ENCODE data around the gene NACC2. TPM values are rescaled to one million over a fixed set of nuclear protein-coding genes. Genes with fewer than 3 reads are reported as not detected.

Gene NACC2
- total and polyA plus RNA-seq, 9 of the 15 experiments (the other 6 are each of a cell fraction or from before 2014, with no cell fraction given): 0.70 to 25.1 (median 5.6) TPM

DNA sequence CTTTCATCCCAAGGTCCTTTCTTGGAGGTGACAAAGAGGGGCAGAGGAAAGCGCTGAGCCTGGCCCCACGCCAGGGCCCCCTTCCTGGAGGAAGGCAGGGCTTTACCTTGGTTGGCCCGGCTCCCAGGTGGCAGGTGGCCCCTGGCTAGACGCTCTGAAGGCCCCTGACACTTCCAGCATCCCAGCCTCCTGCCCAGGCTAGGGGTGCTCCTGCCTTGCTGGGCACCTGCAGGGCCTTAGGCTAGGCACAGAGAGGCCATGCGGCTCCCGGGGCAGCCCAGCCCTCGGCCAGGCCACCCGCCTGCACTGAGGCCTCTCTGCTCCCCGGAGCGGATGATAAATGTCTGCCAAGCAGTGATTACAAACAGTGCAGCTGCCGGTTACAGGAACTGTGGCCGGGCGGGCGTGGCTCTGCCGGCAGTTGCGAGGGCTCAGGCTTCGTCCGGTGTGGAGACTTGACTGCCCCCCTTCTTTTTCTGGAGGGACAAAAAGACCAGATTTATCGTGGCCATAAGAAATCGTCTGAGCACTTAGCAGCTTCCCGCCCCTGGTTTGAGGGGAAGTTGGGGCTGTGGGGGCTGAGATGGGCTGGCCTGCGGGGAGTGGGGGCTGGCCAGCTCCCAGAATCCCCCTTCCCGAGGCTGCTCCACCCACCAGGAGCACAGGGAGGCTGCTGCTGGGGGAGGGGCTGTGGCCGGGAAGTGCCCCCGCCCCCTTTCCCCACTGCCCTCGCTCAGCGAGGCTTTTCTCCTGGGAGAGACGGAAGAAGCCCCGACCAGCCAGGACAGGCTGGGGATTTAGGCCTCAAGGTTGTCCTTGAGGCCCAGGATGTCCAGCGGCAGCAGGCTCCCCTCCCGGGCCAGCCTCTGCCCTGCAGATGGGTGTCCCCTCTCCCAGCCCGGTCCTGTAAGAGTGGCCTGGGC lies 102.3 kb downstream of the NACC2 start (continued):
- TF ChIP-seq ZNF134 (CRISPR knock-in tag; conservative IDR thresholded peaks at IDR 0.05) (no peak), ZNF282 (CRISPR knock-in tag; IDR thresholded peaks at IDR 0.05) (no peak), ZNF232 (CRISPR knock-in tag; IDR thresholded peaks at IDR 0.05) (no peak), PHF21A (IDR thresholded peaks at IDR 0.05; ENCODE audit: borderline replicate concordance, low read depth) (peak; percentile 100), NR4A1 (CRISPR knock-in tag; IDR thresholded peaks at IDR 0.05) (no peak), NR4A1 (tag; IDR thresholded peaks at IDR 0.05) (0 out of 2 replicates have a peak, but pooled peaks have one; percentile 18), FOXJ2 (tag; IDR thresholded peaks at IDR 0.05) (no peak), ZSCAN32 (CRISPR knock-in tag; IDR thresholded peaks at IDR 0.05) (no peak), PTBP1 (IDR thresholded peaks at IDR 0.05; ENCODE audit: low read depth, low read length) (no peak; the same call in 1 of the 2 replicates), PHF8 (IDR thresholded peaks at IDR 0.05; ENCODE audit: borderline replicate concordance, low read length) (no peak), TCF7 (IDR thresholded peaks at IDR 0.05; ENCODE audit: borderline replicate concordance) (no peak), IRF2 (CRISPR knock-in tag; IDR thresholded peaks at IDR 0.05) (no peak), STAG1 (CRISPR knock-in tag; IDR thresholded peaks at IDR 0.05; ENCODE audit: borderline replicate concordance) (no peak), ZNF408 (CRISPR knock-in tag; IDR thresholded peaks at IDR 0.05; ENCODE audit: low read depth) (no peak)
- TF ChIP-seq, protein P1, sequence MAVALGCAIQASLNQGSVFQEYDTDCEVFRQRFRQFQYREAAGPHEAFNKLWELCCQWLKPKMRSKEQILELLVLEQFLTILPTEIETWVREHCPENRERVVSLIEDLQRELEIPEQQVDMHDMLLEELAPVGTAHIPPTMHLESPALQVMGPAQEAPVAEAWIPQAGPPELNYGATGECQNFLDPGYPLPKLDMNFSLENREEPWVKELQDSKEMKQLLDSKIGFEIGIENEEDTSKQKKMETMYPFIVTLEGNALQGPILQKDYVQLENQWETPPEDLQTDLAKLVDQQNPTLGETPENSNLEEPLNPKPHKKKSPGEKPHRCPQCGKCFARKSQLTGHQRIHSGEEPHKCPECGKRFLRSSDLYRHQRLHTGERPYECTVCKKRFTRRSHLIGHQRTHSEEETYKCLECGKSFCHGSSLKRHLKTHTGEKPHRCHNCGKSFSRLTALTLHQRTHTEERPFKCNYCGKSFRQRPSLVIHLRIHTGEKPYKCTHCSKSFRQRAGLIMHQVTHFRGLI (CRISPR knock-in tag; IDR thresholded peaks at IDR 0.05): no peak
- TF ChIP-seq, protein P2, sequence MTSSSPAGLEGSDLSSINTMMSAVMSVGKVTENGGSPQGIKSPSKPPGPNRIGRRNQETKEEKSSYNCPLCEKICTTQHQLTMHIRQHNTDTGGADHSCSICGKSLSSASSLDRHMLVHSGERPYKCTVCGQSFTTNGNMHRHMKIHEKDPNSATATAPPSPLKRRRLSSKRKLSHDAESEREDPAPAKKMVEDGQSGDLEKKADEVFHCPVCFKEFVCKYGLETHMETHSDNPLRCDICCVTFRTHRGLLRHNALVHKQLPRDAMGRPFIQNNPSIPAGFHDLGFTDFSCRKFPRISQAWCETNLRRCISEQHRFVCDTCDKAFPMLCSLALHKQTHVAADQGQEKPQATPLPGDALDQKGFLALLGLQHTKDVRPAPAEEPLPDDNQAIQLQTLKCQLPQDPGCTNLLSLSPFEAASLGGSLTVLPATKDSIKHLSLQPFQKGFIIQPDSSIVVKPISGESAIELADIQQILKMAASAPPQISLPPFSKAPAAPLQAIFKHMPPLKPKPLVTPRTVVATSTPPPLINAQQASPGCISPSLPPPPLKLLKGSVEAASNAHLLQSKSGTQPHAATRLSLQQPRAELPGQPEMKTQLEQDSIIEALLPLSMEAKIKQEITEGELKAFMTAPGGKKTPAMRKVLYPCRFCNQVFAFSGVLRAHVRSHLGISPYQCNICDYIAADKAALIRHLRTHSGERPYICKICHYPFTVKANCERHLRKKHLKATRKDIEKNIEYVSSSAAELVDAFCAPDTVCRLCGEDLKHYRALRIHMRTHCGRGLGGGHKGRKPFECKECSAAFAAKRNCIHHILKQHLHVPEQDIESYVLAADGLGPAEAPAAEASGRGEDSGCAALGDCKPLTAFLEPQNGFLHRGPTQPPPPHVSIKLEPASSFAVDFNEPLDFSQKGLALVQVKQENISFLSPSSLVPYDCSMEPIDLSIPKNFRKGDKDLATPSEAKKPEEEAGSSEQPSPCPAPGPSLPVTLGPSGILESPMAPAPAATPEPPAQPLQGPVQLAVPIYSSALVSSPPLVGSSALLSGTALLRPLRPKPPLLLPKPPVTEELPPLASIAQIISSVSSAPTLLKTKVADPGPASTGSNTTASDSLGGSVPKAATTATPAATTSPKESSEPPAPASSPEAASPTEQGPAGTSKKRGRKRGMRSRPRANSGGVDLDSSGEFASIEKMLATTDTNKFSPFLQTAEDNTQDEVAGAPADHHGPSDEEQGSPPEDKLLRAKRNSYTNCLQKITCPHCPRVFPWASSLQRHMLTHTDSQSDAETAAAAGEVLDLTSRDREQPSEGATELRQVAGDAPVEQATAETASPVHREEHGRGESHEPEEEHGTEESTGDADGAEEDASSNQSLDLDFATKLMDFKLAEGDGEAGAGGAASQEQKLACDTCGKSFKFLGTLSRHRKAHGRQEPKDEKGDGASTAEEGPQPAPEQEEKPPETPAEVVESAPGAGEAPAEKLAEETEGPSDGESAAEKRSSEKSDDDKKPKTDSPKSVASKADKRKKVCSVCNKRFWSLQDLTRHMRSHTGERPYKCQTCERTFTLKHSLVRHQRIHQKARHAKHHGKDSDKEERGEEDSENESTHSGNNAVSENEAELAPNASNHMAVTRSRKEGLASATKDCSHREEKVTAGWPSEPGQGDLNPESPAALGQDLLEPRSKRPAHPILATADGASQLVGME (CRISPR knock-in tag; IDR thresholded peaks at IDR 0.05): peak; percentile 56; the same call in 1 of the 2 replicates
- TF ChIP-seq, protein P3, sequence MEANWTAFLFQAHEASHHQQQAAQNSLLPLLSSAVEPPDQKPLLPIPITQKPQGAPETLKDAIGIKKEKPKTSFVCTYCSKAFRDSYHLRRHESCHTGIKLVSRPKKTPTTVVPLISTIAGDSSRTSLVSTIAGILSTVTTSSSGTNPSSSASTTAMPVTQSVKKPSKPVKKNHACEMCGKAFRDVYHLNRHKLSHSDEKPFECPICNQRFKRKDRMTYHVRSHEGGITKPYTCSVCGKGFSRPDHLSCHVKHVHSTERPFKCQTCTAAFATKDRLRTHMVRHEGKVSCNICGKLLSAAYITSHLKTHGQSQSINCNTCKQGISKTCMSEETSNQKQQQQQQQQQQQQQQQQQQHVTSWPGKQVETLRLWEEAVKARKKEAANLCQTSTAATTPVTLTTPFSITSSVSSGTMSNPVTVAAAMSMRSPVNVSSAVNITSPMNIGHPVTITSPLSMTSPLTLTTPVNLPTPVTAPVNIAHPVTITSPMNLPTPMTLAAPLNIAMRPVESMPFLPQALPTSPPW (CRISPR knock-in tag; IDR thresholded peaks at IDR 0.05): peak; percentile 98

All from K562 (cell line).